BJ (cell line): ENCODE data around the gene CPB1. TPM values are rescaled to one million over a fixed set of nuclear protein-coding genes. Genes with fewer than 3 reads are reported as not detected.

Experiments used
- CTCF ChIA-PET: fragments of 350-600 bp; formaldehyde crosslinking; extraction: SDS; loops from one replicate; lab custom pipeline; 2021; ENCODE audit warnings: antibody characterized with exemption, inconsistent platforms; lab: Yijun Ruan, JAX
- POLR2A ChIA-PET: fragments of 300-600 bp; sonication (Branson Sonifier 250); formaldehyde crosslinking; extraction: SDS; loops from one replicate; lab custom pipeline; 2021; ENCODE audit warnings: antibody characterized with exemption; lab: Charles Lee
- DNase-seq: peaks from one replicate; pipeline ENCODE4 v3.0.0-alpha.2; 2011; ENCODE audit warnings: low read depth
- H3K27me3 ChIP-seq: 2 replicates; pipeline ENCODE4 v1.6.0; 2011; ENCODE audit warnings: low read length; ENCODE audit not compliant: control insufficient read depth, insufficient read depth
- H3K36me3 ChIP-seq: 2 replicates; pipeline ENCODE4 v1.5.1; 2011; ENCODE audit warnings: low read length; ENCODE audit not compliant: control insufficient read depth, insufficient read depth
- H3K4me3 ChIP-seq: 2 replicates; pipeline ENCODE4 v1.5.1; 2011; ENCODE audit warnings: low read depth, mild to moderate bottlenecking, control low read depth, low read length
- polyA plus RNA-seq: library from polyadenylated mRNA; depleted of rRNA; stranded (reverse); fragments of >200 nt; gene quantifications from 2 replicates; pipeline ENCODE4 v1.2.3, GENCODE V29; 2011
- TF ChIP-seq, protein P1 (sequence below): IDR thresholded peaks from 2 replicates; pipeline ENCODE4 v1.5.1; 2011; ENCODE audit warnings: low read depth, mild to moderate bottlenecking, control low read depth, inconsistent platforms, low read length, moderate library complexity; ENCODE audit not compliant: insufficient read depth

The CPB1 gene
- polyA plus RNA-seq, 1 experiment = not detected

DNA sequence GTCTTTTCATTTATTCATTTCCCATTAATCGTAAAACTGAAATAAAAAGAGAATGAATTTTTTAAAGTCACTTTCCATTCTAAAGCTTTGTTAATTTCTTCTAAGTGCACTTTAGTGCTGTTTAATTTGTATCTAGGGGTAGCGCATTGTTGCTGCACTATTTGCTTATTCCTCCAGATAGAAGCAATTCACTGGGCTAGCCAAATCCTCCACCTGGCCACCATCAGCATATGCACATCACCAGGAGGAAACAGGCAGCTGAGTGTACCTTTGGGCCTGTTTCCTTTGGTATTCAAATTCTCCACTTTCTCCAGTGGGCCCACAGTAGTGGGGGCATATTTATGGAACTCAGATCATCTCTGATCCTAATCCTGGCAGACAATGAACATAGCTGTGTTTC, 29.8 kb upstream of the CPB1 start:
- TF ChIP-seq, protein P1, sequence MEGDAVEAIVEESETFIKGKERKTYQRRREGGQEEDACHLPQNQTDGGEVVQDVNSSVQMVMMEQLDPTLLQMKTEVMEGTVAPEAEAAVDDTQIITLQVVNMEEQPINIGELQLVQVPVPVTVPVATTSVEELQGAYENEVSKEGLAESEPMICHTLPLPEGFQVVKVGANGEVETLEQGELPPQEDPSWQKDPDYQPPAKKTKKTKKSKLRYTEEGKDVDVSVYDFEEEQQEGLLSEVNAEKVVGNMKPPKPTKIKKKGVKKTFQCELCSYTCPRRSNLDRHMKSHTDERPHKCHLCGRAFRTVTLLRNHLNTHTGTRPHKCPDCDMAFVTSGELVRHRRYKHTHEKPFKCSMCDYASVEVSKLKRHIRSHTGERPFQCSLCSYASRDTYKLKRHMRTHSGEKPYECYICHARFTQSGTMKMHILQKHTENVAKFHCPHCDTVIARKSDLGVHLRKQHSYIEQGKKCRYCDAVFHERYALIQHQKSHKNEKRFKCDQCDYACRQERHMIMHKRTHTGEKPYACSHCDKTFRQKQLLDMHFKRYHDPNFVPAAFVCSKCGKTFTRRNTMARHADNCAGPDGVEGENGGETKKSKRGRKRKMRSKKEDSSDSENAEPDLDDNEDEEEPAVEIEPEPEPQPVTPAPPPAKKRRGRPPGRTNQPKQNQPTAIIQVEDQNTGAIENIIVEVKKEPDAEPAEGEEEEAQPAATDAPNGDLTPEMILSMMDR = no peak
- CTCF ChIA-PET = interaction anchor here (1.8 kb wide), 1 partner anchor 39 kb away, joined by 4 read pairs; no protein-coding TSS in a partner anchor
- POLR2A ChIA-PET = no interaction called here
- H3K4me3 ChIP-seq = no peak overlapping the region
- no peak for DNase-seq
- no peaks in the 10 kb centered on the region for H3K36me3 ChIP-seq
- no peaks in the 10 kb centered on the region for H3K27me3 ChIP-seq

DNA sequence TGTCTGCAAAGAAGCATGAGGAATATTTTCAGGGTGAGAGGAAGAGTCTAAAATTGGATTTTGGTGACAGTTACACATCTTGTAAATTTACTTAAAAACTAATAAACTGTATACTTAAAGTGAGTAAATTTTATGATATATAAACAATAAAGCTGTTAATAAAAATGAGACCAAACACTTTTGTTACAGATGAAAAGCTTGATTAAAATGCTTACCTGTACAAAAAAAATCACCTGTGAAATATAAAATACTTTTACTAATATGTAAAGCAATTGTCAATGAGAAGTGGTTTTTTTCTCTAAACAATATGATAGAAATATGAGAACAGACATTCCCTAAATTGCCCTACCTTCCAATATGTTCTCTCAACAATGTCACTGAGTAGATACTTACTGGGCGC, 27.2 kb upstream of the CPB1 start:
- DNase-seq = no peak
- H3K36me3 ChIP-seq = no peaks in the 10 kb centered on the region
- ChIA-PET POLR2A (no interaction called here), CTCF (no interaction called here)
- no peaks in the 10 kb centered on the region for H3K27me3 ChIP-seq
- TF ChIP-seq, protein P1 = no peak
- no peak overlapping the region for H3K4me3 ChIP-seq

DNA sequence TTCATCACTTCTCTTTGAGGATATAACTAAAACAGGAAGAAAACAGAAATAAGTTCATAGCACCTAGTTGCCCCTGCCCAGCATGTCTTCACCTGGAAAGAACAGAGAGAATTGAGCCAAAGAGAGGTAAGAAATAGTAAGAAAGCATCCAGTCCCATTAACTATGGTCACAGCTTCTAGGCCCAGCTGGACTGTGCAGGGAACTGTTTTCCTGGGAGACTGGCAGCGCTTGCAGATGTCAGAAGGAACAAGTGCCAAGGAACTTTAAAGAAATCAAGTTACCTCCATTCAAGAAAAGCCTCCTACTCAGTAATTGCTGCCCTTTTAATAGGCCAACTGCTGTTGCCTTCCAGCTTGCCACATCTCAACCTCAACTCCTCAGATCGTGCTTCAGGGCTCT, 17.8 kb upstream of the CPB1 start:
- CTCF ChIA-PET = interaction anchor here (1.3 kb wide), 1 partner anchor 16 kb away, joined by 3 read pairs; no protein-coding TSS in a partner anchor
- TF ChIP-seq, protein P1 = no peak
- H3K4me3 ChIP-seq = no peak overlapping the region

DNA sequence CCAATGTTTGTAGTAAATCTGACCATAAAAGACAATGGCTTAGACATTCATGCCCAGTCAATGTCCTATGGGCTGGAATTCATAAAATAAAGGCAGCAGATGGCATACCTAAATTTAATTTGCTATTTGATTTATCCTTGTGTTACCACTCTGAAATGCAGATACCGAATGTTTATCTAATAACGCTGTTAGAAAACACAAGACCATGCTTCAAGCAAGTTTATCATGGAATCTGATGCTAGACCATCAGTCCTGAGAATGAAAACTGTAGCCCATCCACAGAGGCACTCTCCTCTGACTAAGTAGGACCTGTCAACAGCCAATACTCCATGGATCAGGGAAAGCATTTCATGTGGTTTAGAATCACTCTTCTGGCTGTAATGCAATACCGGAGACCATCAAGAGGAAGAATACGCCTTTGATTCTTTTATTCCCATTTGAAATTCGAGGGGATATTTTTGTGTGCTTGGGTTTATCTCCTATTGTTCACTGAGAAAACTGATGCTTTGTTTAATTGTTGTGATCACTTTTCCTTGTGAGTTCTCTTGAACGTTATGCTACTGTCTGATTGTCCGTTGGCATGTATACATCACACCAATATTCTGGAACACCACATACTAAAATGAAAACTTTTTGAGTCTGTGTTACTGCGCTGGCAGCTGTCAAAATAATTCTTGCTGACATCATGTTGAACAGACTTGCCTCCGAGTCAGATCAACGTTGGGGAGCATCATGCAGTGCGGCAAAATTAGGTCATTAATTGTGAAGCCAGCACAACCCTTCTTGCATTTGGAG, 12.1 kb upstream of the CPB1 start:
- DNase-seq = no peak
- ChIA-PET POLR2A (no interaction called here), CTCF (interaction anchor here (1.5 kb wide), 1 partner anchor 8 kb away, joined by 4 read pairs; no protein-coding TSS in a partner anchor)
- no peaks in the 10 kb centered on the region for H3K36me3 ChIP-seq
- no peaks in the 10 kb centered on the region; the same call in 1 of the 2 replicates for H3K27me3 ChIP-seq
- TF ChIP-seq, protein P1 = no peak
- H3K4me3 ChIP-seq = no peak overlapping the region

More for the DNA sequence above, 17.8 kb upstream of the CPB1 start:
- POLR2A ChIA-PET = no interaction called here
- Histone ChIP-seq H3K36me3 (no peaks in the 10 kb centered on the region), H3K27me3 (peaks cover 2% of the 10 kb centered on the region; the same call in 1 of the 2 replicates)
- DNase-seq = no peak

DNA sequence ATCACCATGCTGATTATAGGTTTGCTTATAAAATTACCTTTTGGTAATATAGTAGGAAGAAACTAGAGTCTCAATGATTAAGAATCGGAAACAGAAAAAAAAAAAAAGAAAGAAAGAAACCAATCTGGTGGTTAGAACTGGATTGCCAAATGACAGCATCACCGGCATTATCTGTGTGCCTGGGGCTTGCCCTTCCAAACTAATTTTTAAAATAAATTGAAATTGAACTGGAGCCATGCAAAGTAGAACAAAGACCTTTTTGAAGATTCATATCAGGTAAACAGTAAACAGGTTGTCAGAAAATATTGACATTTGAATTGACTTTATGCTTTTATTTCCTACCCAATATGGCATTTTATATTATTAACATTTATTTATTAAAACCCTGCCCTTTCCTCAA, 11.2 kb upstream of the CPB1 start:
- TF ChIP-seq, protein P1 = no peak
- H3K4me3 ChIP-seq = no peak overlapping the region
- DNase-seq = no peak
- CTCF ChIA-PET = interaction anchor here (1.5 kb wide), 1 partner anchor 9 kb away, joined by 4 read pairs; no protein-coding TSS in a partner anchor
- no peaks in the 10 kb centered on the region for H3K36me3 ChIP-seq
- POLR2A ChIA-PET = no interaction called here
- H3K27me3 ChIP-seq = no peaks in the 10 kb centered on the region; the same call in 1 of the 2 replicates
